ENCODE measurements around the gene TMEM88.

Gene TMEM88

DNA sequence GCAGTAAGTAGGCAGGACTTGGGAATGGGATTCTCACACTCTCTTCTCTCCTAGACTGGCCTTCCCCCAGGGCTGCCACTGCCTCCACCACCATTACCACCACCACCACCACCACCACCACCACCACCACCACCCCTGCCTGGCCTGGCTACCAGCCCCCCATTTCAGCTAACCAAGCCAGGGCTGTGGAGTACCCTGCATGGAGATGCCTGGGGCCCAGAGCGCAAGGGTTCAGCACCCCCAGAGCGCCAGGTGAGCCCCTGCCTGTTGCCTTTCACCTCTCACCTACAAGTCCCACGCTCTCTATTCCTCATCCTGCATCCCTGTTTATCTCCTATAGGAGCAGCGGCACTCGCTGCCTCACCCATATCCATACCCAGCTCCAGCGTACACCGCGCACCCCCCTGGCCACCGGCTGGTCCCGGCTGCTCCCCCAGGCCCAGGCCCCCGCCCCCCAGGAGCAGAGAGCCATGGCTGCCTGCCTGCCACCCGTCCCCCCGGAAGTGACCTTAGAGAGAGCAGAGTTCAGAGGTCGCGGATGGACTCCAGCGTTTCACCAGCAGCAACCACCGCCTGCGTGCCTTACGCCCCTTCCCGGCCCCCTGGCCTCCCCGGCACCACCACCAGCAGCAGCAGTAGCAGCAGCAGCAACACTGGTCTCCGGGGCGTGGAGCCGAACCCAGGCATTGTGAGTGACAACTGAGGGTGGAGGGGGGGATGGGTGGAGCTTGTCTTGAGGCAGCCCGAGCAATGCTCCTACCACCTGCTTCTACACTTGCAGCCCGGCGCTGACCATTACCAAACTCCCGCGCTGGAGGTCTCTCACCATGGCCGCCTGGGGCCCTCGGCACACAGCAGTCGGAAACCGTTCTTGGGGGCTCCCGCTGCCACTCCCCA, 7.9 kb upstream of the TMEM88 start:
- TF ChIP-seq, protein P1, sequence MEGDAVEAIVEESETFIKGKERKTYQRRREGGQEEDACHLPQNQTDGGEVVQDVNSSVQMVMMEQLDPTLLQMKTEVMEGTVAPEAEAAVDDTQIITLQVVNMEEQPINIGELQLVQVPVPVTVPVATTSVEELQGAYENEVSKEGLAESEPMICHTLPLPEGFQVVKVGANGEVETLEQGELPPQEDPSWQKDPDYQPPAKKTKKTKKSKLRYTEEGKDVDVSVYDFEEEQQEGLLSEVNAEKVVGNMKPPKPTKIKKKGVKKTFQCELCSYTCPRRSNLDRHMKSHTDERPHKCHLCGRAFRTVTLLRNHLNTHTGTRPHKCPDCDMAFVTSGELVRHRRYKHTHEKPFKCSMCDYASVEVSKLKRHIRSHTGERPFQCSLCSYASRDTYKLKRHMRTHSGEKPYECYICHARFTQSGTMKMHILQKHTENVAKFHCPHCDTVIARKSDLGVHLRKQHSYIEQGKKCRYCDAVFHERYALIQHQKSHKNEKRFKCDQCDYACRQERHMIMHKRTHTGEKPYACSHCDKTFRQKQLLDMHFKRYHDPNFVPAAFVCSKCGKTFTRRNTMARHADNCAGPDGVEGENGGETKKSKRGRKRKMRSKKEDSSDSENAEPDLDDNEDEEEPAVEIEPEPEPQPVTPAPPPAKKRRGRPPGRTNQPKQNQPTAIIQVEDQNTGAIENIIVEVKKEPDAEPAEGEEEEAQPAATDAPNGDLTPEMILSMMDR (conservative IDR thresholded peaks at IDR 0.05), result no peak
- no peak overlapping the region for H3K27ac ChIP-seq

DNA sequence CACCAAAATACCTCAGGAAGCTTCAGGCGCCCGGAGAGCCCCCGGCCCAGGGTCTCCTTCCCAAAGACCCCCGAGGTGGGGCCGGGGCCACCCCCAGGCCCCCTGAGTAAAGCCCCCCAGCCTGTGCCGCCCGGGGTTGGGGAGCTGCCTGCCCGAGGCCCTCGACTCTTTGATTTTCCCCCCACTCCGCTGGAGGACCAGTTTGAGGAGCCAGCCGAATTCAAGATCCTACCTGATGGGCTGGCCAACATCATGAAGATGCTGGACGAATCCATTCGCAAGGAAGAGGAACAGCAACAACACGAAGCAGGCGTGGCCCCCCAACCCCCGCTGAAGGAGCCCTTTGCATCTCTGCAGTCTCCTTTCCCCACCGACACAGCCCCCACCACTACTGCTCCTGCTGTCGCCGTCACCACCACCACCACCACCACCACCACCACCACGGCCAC, 6.7 kb upstream of the TMEM88 start:
- no peak overlapping the region for H3K27ac ChIP-seq

DNA sequence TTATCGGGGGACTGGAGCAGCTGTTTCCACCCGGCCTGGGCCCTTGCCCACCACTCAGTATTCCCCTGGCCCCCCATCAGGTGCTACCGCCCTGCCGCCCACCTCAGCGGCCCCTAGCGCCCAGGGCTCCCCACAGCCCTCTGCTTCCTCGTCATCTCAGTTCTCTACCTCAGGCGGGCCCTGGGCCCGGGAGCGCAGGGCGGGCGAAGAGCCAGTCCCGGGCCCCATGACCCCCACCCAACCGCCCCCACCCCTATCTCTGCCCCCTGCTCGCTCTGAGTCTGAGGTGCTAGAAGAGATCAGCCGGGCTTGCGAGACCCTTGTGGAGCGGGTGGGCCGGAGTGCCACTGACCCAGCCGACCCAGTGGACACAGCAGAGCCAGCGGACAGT, 6.1 kb upstream of the TMEM88 start:
- TF ChIP-seq, protein P1 (conservative IDR thresholded peaks at IDR 0.05), result no peak
- no peak overlapping the region for H3K27ac ChIP-seq

More for the DNA sequence above, 6.7 kb upstream of the TMEM88 start:
- TF ChIP-seq, protein P1 (conservative IDR thresholded peaks at IDR 0.05), result no peak

DNA sequence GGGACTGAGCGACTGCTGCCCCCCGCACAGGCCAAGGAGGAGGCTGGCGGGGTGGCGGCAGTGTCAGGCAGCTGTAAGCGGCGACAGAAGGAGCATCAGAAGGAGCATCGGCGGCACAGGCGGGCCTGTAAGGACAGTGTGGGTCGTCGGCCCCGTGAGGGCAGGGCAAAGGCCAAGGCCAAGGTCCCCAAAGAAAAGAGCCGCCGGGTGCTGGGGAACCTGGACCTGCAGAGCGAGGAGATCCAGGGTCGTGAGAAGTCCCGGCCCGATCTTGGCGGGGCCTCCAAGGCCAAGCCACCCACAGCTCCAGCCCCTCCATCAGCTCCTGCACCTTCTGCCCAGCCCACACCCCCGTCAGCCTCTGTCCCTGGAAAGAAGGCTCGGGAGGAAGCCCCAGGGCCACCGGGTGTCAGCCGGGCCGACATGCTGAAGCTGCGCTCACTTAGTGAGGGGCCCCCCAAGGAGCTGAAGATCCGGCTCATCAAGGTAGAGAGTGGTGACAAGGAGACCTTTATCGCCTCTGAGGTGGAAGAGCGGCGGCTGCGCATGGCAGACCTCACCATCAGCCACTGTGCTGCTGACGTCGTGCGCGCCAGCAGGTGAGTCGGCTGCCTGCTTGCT, 5.6 kb upstream of the TMEM88 start:
- H3K27ac ChIP-seq, result no peak overlapping the region
- TF ChIP-seq, protein P1 (conservative IDR thresholded peaks at IDR 0.05), result no peak

DNA sequence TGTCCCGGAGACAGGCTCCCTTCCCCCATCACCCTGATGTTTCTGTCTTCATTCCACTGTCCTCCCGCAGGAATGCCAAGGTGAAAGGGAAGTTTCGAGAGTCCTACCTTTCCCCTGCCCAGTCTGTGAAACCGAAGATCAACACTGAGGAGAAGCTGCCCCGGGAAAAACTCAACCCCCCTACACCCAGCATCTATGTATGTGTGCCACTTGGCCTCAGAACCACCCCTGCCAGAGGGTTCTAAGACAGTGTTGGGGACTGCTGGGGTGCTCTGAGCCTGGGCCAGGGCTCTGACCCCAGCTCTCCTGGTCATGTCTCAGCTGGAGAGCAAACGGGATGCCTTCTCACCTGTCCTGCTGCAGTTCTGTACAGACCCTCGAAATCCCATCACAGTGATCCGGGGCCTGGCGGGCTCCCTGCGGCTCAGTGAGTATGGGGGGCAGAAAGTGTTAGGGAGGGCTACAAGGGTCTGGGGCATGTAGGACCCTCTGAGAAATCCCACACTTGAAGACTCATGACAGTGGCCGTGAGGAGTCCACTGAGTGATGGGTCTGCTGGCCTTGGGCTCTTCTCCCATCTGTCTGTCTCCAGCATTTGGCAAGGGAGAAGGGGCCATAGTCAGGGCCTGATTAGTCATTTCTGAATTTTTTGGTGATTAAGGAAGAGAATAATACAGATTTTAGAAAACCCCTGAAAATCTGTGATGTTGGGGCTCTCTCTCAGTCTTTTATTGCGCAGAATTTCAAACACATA, 4.9 kb upstream of the TMEM88 start:
- TF ChIP-seq, protein P1 (conservative IDR thresholded peaks at IDR 0.05), result no peak
- no peak overlapping the region for H3K27ac ChIP-seq

DNA sequence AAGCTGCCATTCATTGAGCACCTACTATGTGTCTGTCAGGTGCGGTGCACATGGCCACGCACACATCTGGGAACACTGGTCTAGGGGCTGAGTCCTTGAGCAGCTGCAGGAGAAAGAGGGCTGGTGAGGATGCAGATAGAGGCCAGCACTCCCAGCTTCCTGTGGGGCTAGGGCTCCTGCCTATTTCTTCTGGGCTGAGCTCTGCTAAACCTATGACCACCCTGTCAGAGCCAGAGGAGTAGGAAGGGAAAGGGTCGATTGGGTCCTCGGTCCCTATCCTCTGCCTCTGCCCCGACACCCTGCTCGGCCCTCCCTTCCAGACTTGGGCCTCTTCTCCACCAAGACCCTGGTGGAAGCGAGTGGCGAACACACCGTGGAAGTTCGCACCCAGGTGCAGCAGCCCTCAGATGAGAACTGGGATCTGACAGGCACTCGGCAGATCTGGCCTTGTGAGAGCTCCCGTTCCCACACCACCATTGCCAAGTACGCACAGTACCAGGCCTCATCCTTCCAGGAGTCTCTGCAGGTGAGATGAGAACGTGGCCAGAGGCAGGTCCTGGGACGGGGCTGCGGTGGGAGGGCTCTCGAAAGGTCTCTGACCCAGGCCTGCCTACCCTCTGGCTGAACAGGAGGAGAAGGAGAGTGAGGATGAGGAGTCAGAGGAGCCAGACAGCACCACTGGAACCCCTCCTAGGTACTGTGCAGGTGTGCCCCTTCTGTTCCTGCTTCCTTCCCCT, 4.0 kb upstream of the TMEM88 start:
- TF ChIP-seq, protein P1 (conservative IDR thresholded peaks at IDR 0.05), result no peak
- peak overlapping the region; percentile 36; the same call in 1 of the 2 replicates for H3K27ac ChIP-seq

Data from VCaP (cell line).